GM19043 (cell line): ENCODE data around the gene KRT80.

Source experiments
- ATAC-seq: cut with Tn5 transposase; IDR thresholded peaks from one replicate; pipeline ENCODE4 v1.9.1; 2021; ENCODE audit warnings: low read depth; ENCODE audit not compliant: unreplicated experiment

KRT80 gene

GRCh38 chr12:52160200-52160599, 31.6 kb downstream of the KRT80 start:
- ATAC-seq = no peak

GRCh38 chr12:52157566-52158150, 34.2 kb downstream of the KRT80 start:
- no peak for ATAC-seq

- ATAC-seq = no peak
Observed at GRCh38 chr12:52156757-52157565, 34.9 kb downstream of the KRT80 start.

DNA sequence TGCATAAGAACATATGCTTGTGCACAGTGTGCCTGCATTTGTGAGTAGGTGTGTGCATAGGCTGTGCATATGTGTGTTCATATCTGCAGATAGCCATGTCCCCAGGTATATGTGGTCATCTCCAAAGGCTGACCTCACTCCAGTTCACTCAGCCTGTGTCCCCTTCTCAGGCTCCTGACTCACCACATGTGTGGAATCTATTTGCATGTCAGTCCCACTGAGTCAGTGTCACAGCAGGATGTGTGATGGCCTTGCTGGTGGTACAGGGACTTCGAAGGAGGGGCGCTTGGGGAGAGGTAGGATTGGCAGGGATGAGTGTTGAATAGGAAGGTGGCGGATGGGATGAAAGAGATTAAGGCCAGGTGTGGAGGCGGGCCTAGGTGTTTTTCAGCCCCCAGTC, 35.5 kb downstream of the KRT80 start:
- ATAC-seq = no peak

DNA sequence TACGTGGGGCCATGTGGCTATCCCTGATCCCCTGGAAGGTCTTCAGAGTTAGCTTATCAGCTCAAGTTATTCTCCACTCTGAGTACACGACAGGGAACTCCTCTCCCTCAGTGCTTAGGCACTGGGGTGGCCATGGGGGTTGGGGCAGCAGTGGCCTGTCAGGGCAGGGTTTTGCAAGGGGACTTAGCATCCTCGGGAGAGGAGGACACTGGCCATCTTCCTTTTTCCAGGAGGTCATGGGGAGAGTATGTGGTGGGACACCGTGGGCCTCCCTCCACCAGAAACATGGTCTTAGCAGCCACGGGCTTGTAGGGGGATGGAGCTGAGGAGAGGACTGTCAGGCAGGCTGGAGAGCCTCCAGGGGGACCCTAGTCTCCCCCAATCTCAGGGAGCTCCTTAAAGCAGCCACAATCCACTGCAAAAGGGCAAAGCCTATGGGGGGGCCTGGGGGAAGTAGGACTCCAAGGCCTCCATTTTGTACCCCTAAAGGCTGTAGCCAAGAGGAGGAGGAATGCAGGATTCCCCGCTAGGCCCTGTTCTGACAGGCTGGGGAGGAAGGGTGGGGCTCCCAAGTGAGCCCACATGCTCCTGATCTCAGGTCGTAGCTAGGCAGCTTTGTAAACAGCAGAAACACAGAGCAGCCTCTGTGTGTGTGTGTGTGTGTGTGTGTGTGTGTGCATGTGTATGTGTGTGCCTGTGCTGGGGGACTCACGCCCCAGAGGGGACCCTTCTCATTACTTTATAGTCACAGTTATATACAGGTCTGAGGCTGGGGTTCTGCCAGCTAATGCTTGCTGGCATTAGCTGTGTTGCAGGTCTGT, 36.6 kb downstream of the KRT80 start:
- no peak for ATAC-seq

DNA sequence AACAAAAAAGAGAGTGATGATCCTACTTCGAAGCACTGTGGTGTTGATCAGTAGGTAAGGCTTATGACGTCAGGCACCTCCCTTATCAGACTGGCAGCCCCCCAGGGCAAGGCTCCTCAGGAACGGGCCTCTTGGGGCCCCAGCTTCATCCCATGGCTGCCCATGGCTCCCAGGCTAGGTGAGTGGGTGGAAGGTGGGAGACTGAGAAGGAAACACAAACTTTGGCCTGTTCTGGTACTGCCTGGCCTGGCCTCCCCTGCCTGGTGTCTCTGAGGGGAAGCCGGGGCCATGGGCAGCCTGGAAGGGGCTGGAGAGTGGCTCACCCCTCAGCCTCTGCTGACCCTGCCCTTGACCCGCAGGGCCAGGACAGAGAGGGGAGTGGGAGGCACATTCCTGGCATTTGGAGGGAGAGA, 38.9 kb downstream of the KRT80 start:
- ATAC-seq = no peak

- no peak for ATAC-seq
Observed at GRCh38 chr12:52151837-52152783, 39.7 kb downstream of the KRT80 start.

- no peak for ATAC-seq
Observed at GRCh38 chr12:52151153-52151836, 40.5 kb downstream of the KRT80 start.

DNA sequence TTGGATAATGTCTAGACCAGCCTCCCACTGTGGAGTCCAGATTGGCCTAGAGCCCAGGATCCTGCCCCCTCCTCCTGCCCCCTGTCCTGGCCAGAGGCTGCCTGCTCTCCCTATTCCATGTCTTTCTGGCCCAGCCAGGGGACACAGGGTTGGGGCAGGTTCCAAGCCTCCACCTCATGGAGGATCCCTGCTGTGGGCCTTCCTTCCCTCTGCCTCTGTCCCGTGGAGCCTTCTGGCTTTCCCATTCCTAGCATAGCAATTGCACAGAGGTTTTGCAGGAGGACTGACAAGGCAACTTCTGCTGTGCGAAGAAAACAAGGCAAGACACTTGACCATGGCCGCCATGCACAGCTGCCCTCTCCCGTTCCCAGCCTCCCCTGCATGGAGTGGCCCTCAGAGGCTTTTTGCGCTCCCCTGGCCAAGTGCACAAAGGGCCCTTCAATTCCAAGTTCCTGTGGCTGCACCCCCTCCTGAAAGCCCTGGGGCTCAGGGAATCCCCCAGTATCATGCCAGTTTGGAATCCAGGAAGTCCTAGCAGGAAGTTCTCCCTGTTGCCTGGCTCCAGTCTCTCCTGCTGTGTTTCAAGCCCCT, 42.1 kb downstream of the KRT80 start:
- no peak for ATAC-seq

DNA sequence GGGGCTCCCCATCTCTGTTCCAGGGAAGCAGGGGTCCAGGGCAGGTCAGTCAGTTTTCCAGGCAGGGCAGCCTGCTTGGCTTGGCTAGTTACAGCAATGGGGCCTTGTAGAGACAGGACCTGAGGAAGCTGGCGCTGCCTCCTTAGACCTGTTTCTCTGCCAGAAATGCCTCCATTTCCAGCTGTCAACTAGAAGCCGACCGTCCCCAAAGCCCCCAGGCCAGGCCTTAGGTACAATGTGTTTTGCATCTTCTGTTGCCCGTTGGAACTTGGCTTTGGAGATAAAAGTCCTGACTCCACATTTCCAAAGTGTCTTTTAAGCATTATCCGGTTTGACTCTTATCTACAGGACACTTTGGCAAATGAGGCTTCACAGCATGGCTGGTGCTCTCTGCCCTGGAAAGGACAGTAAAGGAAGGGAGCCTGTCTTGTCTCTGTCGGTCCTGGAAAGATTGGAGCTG, 42.6 kb downstream of the KRT80 start:
- ATAC-seq = no peak

DNA sequence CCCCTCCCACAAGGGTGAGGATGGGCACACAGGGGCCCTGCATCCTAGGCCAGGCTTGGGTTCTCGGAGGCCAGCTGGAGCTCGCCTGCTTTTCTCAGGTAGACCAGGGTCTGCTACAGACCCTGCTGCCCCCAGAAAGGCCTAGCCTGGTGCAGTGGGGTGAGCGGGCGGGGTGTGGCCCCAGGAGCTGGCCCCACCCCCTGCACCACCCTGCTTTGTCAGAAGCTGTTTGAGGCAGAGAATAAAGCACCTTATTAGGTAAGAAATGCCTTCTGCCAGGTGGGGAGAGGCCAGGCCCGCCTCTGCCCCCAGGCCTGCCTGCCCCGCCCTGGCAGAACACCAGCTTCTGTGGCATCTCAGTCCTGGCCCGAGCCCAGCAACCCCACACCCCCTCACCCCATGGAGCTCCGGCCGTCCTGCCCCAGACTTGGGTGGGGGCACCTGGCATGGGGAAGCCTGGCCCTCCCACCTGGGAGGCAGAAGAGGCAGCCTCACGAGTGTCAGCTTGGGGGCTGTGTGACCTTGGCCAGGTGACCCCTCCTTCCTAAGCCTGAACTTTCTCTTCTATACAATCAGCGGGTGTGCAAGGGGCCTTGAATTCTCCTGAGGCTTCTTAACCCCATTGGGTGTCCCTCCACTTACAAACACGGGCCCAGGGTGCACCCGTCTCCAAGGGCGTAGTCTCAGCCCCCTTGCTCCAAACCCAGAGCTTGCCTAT, 43.2 kb downstream of the KRT80 start:
- no peak for ATAC-seq

- no peak for ATAC-seq
Observed at GRCh38 chr12:52147964-52148463, 43.8 kb downstream of the KRT80 start.

- no peak for ATAC-seq
Observed at GRCh38 chr12:52147367-52147963, 44.3 kb downstream of the KRT80 start.

GRCh38 chr12:52146822-52147366, 44.9 kb downstream of the KRT80 start:
- no peak for ATAC-seq

GRCh38 chr12:52146089-52146821, 45.6 kb downstream of the KRT80 start:
- no peak for ATAC-seq

DNA sequence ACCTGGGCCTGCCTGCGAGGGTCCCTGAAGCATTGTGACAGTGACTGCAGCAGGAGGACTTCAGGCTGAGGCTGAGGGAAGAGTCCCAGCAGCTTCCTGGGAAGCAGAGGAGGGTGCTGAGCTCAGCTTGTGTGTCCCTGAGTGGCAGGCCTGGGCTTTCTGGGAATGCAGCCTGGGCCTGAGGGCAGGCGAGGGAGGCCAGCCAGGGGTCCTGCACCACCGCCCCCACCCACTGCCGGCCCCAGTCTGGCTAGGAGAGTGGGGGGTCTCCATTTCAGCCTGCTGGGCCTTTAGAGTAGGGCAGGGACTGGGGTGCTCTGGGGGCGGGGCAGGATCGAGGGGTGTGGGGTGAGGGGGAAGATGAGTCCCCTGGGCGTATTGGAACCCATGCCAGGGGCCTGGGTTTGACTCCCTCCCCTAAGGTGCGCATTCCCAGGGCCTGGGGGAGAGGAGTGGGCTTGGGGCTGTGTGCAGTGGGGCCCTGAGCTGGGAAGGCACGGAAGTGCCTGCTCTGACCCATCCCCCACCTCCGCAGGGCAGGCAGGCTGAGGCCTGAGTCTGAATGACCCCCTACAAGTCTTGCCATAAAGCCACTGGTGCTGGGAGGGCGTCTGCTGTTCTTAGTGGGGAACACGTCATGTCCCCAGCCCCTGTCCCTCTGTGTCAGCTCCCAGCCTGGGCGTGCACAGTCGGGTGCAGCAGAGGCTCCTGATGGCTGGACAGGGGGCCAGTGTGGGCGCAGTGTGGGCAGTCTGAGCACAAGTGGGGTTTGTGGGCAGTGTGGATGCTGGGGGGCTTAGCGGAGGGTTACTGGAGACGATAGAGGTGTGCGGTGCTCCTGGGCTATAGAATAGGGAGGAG, 46.4 kb downstream of the KRT80 start:
- ATAC-seq = no peak
